ENCODE data around the gene WNT2B.

WNT2B gene

DNA sequence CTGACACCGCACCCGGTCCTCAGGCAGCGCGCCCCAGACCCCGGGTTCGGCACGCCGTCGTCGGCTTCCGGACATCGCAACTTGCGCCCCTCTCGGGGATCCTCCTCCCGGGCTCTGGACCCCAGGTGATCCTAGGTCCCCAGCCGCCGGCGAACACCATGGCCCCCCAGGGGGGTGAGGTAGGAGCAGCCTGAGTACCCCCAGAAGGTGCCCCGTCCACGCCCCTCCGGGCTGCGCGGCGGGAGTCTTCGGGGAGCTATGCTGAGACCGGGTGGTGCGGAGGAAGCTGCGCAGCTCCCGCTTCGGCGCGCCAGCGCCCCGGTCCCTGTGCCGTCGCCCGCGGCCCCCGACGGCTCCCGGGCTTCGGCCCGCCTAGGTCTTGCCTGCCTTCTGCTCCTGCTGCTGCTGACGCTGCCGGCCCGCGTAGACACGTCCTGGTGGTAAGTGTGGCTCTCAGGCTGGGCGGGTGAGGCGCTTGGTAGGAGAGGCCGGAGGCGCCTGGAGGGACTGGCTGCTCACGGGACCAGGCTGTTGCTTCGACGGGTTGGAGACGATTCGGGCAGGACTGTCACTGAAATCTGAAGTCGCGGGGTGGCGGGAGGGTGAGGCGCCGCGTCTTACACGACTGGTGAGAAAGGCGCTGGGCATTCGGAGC is 367 bp downstream of the WNT2B start:
- Histone ChIP-seq H3K4me3 (peak overlapping the region; percentile 40 to 64), H3K36me3 (no peaks in the 10 kb centered on the region), H3K27ac (no peak overlapping the region), H3K9me3 (no peaks in the 10 kb centered on the region), H3K4me1 (peaks cover 0 to 20% (median 17%) of the 10 kb centered on the region in 4 donors), H3K27me3 (peaks cover 0 to 35% of the 10 kb centered on the region in 2 donors)
- intact Hi-C loops (cut with DNase I; ENCODE audit: low total_unique reads): no loop called here
- no peak for DNase-seq
- TF ChIP-seq, protein P1, sequence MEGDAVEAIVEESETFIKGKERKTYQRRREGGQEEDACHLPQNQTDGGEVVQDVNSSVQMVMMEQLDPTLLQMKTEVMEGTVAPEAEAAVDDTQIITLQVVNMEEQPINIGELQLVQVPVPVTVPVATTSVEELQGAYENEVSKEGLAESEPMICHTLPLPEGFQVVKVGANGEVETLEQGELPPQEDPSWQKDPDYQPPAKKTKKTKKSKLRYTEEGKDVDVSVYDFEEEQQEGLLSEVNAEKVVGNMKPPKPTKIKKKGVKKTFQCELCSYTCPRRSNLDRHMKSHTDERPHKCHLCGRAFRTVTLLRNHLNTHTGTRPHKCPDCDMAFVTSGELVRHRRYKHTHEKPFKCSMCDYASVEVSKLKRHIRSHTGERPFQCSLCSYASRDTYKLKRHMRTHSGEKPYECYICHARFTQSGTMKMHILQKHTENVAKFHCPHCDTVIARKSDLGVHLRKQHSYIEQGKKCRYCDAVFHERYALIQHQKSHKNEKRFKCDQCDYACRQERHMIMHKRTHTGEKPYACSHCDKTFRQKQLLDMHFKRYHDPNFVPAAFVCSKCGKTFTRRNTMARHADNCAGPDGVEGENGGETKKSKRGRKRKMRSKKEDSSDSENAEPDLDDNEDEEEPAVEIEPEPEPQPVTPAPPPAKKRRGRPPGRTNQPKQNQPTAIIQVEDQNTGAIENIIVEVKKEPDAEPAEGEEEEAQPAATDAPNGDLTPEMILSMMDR (IDR thresholded peaks at IDR 0.05): no peak

DNA sequence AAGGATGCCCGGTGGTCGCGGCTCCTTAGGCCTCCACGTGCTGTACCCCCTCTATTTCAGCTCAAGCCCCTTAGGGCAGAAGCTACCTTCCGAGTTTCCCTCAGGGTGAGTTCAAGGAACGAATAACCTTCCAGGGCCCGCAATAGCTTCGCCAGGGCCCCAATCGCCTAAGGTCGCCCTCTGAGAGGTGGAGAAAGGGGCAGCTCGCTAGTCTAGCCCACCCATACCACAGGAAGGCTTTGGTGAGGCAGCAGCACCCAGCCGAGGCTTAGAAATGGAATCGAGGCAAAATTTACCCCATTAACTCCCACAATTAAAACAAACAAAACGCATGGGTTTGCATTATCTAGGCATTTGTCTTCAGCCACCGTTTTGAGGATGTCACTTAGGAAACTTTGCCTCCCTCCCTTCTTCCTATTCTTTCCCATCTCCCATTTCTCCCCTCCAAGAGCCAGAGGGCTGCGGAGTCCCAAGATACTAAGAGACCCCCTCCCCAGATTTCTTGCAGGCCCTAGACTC is 954 bp downstream of the WNT2B start:
- Histone ChIP-seq H3K27ac (no peak overlapping the region), H3K36me3 (no peaks in the 10 kb centered on the region), H3K27me3 (peaks cover 0 to 32% of the 10 kb centered on the region in 2 donors), H3K9me3 (no peaks in the 10 kb centered on the region), H3K4me1 (peaks cover 0 to 20% (median 17%) of the 10 kb centered on the region in 4 donors), H3K4me3 (peak overlapping the region in 1 of 2 donors; percentile 40)
- no peak for DNase-seq
- TF ChIP-seq, protein P1 (IDR thresholded peaks at IDR 0.05): no peak
- intact Hi-C loops (cut with DNase I; ENCODE audit: low total_unique reads): no loop called here

DNA sequence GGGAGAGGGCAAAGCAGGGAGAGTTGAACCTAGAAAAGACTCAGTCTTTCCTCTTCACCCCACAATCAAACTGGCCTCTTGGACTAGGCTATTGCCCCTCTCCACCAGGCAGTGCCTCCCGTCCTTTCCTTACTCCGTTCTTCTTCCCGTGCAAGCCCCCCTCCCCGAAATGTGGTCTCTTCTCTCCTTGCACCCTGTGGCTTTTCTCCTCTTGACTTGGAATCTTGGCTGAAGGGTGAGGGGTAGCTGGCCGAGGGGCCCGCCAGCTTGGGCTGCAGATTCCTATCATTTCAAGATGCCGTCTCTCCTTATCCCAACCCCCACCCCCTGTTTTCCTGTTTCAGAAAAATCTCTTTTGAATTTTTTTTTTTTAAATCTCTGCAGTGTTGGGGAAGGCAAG is 1.6 kb downstream of the WNT2B start:
- TF ChIP-seq, protein P1 (IDR thresholded peaks at IDR 0.05): no peak
- Histone ChIP-seq H3K4me1 (peaks cover 0 to 20% (median 17%) of the 10 kb centered on the region in 4 donors), H3K9me3 (no peaks in the 10 kb centered on the region), H3K27ac (no peak overlapping the region), H3K27me3 (peaks cover 0 to 32% of the 10 kb centered on the region in 2 donors), H3K4me3 (no peak overlapping the region), H3K36me3 (no peaks in the 10 kb centered on the region)
- no peak for DNase-seq
- intact Hi-C loops (cut with DNase I; ENCODE audit: low total_unique reads): no loop called here

GRCh38 chr1:112511897-112512296 is 3.1 kb downstream of the WNT2B start:
- Histone ChIP-seq H3K27me3 (peaks cover 0 to 28% of the 10 kb centered on the region in 2 donors), H3K27ac (no peak overlapping the region), H3K4me3 (no peak overlapping the region), H3K9me3 (no peaks in the 10 kb centered on the region), H3K4me1 (peaks cover 0 to 20% (median 17%) of the 10 kb centered on the region in 4 donors), H3K36me3 (peaks cover 0 to 4% (median 2%) of the 10 kb centered on the region in 3 donors)
- DNase-seq: no peak
- TF ChIP-seq, protein P1 (IDR thresholded peaks at IDR 0.05): no peak
- intact Hi-C loops (cut with DNase I; ENCODE audit: low total_unique reads): no loop called here

DNA sequence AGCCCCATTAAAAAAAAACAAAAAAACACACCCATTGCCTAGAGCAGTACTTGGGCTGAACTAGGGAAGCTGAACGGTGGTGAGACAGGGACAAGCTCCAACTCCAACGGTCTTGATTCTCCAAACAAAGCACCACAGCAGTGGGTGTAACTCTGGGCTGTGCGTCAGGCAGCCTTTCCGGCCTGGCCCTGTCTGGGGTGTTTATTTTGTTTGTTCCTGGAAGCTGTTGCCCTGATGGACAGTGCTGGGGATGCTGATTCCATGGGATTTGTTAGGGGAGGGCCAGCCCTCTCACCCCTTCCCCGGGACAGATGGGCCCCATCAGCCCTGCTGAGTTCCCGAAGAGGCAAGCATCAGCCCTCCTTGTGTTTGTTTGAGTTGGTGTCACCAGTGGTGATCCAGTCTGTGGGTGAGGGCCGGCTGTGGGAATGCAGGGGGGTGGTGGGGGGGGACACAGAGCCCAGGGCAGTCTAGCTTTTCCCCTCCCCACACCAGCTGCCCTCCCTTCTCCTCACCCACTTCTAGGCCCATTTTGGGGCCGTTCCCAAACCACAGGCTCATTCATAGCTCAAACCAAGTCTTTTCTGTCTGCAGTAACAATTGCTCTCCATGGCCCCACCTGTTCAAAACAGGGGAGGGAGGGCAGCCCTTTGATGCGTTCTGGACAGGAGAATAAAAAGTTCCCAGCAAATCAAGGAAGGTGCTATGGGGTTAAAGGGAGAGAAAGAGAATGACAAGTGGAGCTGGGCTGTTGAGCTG is 4.5 kb downstream of the WNT2B start:
- TF ChIP-seq, protein P1 (IDR thresholded peaks at IDR 0.05): no peak
- H3K9me3 ChIP-seq: no peaks in the 10 kb centered on the region
- DNase-seq: no peak
- H3K27me3 ChIP-seq: peaks cover 0 to 15% of the 10 kb centered on the region in 2 donors
- no peak overlapping the region for H3K4me3 ChIP-seq
- H3K27ac ChIP-seq: peak overlapping the region in 1 of 2 donors; percentile 29
- intact Hi-C loops (cut with DNase I; ENCODE audit: low total_unique reads): no loop called here
- H3K36me3 ChIP-seq: peaks cover 0 to 13% (median 11%) of the 10 kb centered on the region in 3 donors
- peaks cover 0 to 12% (median 10%) of the 10 kb centered on the region in 4 donors for H3K4me1 ChIP-seq

All from tibial artery (tissue), 4 donors.